Measurements from ENCODE around the gene KPNA5.

- no peak for TF ChIP-seq POLR2A (IDR thresholded peaks at IDR 0.05)
- no peak for TF ChIP-seq POLR2AphosphoS5 (IDR thresholded peaks at IDR 0.05)
- TF ChIP-seq, protein P1, sequence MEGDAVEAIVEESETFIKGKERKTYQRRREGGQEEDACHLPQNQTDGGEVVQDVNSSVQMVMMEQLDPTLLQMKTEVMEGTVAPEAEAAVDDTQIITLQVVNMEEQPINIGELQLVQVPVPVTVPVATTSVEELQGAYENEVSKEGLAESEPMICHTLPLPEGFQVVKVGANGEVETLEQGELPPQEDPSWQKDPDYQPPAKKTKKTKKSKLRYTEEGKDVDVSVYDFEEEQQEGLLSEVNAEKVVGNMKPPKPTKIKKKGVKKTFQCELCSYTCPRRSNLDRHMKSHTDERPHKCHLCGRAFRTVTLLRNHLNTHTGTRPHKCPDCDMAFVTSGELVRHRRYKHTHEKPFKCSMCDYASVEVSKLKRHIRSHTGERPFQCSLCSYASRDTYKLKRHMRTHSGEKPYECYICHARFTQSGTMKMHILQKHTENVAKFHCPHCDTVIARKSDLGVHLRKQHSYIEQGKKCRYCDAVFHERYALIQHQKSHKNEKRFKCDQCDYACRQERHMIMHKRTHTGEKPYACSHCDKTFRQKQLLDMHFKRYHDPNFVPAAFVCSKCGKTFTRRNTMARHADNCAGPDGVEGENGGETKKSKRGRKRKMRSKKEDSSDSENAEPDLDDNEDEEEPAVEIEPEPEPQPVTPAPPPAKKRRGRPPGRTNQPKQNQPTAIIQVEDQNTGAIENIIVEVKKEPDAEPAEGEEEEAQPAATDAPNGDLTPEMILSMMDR (IDR thresholded peaks at IDR 0.05 in 8 of 11, conservative IDR thresholded peaks at IDR 0.05 in 3 of 11) = no peak
These were observed 15.5 kb upstream of the KPNA5 start for GRCh38 chr6:116665464-116665863.
